ENCODE data around the gene WWOX.

Gene WWOX

GRCh38 chr16:78642621-78643285 lies 543.3 kb downstream of the WWOX start:
- Histone ChIP-seq H3K4me1 (ENCODE audit: low read depth, poor library complexity, severe bottlenecking) (no peaks in the 10 kb centered on the region), H2AFZ (ENCODE audit: low read depth) (no peak overlapping the region), H3K79me2 (ENCODE audit: insufficient read depth, low read depth) (no peaks in the 10 kb centered on the region), H3K36me3 (ENCODE audit: insufficient read depth) (no peaks in the 10 kb centered on the region), H3K27me3 (ENCODE audit: insufficient read depth, low read depth) (no peaks in the 10 kb centered on the region), H3K4me2 (no peak overlapping the region), H3K4me3 (IDR thresholded peaks at IDR 0.05; ENCODE audit: insufficient read depth, low read depth, low read length) (no peak overlapping the region), H3K9ac (no peak overlapping the region), H4K20me1 (ENCODE audit: insufficient read depth) (no peaks in the 10 kb centered on the region), H3K27ac (no peak overlapping the region)
- no peak for TF ChIP-seq CTCF (conservative IDR thresholded peaks at IDR 0.05; ENCODE audit: low read depth, low read length)

- H2AFZ ChIP-seq (ENCODE audit: low read depth), result no peak overlapping the region
Observed at GRCh38 chr16:78645657-78646056, 546.2 kb downstream of the WWOX start.

GRCh38 chr16:78647019-78647418 lies 547.6 kb downstream of the WWOX start:
- H3K4me2 ChIP-seq, result no peak overlapping the region
- no peak overlapping the region for H2AFZ ChIP-seq (ENCODE audit: low read depth)
- H3K27me3 ChIP-seq (ENCODE audit: insufficient read depth, low read depth), result no peaks in the 10 kb centered on the region
- no peak overlapping the region for H3K9ac ChIP-seq
- no peaks in the 10 kb centered on the region for H3K4me1 ChIP-seq (ENCODE audit: low read depth, poor library complexity, severe bottlenecking)
- TF ChIP-seq CTCF (conservative IDR thresholded peaks at IDR 0.05; ENCODE audit: low read depth, low read length), result no peak
- H3K36me3 ChIP-seq (ENCODE audit: insufficient read depth), result no peaks in the 10 kb centered on the region
- H3K79me2 ChIP-seq (ENCODE audit: insufficient read depth, low read depth), result no peaks in the 10 kb centered on the region
- H3K4me3 ChIP-seq (IDR thresholded peaks at IDR 0.05; ENCODE audit: insufficient read depth, low read depth, low read length), result no peak overlapping the region
- H3K27ac ChIP-seq, result no peak overlapping the region
- H4K20me1 ChIP-seq (ENCODE audit: insufficient read depth), result no peaks in the 10 kb centered on the region

More at GRCh38 chr16:78645657-78646056, 546.2 kb downstream of the WWOX start:
- Histone ChIP-seq H4K20me1 (ENCODE audit: insufficient read depth) (no peaks in the 10 kb centered on the region), H3K4me1 (ENCODE audit: low read depth, poor library complexity, severe bottlenecking) (no peaks in the 10 kb centered on the region), H3K27me3 (ENCODE audit: insufficient read depth, low read depth) (no peaks in the 10 kb centered on the region), H3K27ac (no peak overlapping the region), H3K4me2 (no peak overlapping the region), H3K4me3 (IDR thresholded peaks at IDR 0.05; ENCODE audit: insufficient read depth, low read depth, low read length) (no peak overlapping the region), H3K79me2 (ENCODE audit: insufficient read depth, low read depth) (no peaks in the 10 kb centered on the region), H3K9ac (no peak overlapping the region), H3K36me3 (ENCODE audit: insufficient read depth) (no peaks in the 10 kb centered on the region)
- TF ChIP-seq CTCF (conservative IDR thresholded peaks at IDR 0.05; ENCODE audit: low read depth, low read length), result no peak

- no peak overlapping the region for H3K4me3 ChIP-seq (IDR thresholded peaks at IDR 0.05; ENCODE audit: insufficient read depth, low read depth, low read length)
- no peak overlapping the region for H3K4me2 ChIP-seq
- H2AFZ ChIP-seq (ENCODE audit: low read depth), result no peak overlapping the region
- H3K4me1 ChIP-seq (ENCODE audit: low read depth, poor library complexity, severe bottlenecking), result no peaks in the 10 kb centered on the region
- H4K20me1 ChIP-seq (ENCODE audit: insufficient read depth), result no peaks in the 10 kb centered on the region
- TF ChIP-seq CTCF (conservative IDR thresholded peaks at IDR 0.05; ENCODE audit: low read depth, low read length), result no peak
- no peaks in the 10 kb centered on the region for H3K79me2 ChIP-seq (ENCODE audit: insufficient read depth, low read depth)
- no peaks in the 10 kb centered on the region for H3K36me3 ChIP-seq (ENCODE audit: insufficient read depth)
- H3K27ac ChIP-seq, result no peak overlapping the region
- no peak overlapping the region for H3K9ac ChIP-seq
- no peaks in the 10 kb centered on the region for H3K27me3 ChIP-seq (ENCODE audit: insufficient read depth, low read depth)
Observed at GRCh38 chr16:78647491-78647890, 548.0 kb downstream of the WWOX start.

Data from KMS-11 (cell line).